Large intestine (tissue), 3 donors: ENCODE data around the gene CELSR1. TPM values are rescaled to one million over a fixed set of nuclear protein-coding genes. Genes with fewer than 3 reads are reported as not detected.
"Not testable (repeated sequence)": the region's sequence is repeated elsewhere in the genome, so short reads cannot be mapped to it uniquely, and the experiment has no call there.

Experiments
- DNase-seq, 2 donors: peaks; one replicate each; pipeline versions ENCODE4 v3.0.0 to v3.0.0-alpha.2; 2013
- H3K27ac ChIP-seq: one replicate; pipeline ENCODE4 v1.5.1; 2013; ENCODE audit warnings: low read length
- H3K27me3 ChIP-seq: 2 replicates; pipeline ENCODE4 v1.6.1; 2013; ENCODE audit warnings: low read length; ENCODE audit not compliant: control insufficient read depth, insufficient read depth
- H3K36me3 ChIP-seq: 2 replicates; pipeline ENCODE4 v1.6.1; 2013; ENCODE audit warnings: low read length; ENCODE audit not compliant: control insufficient read depth, insufficient read depth
- H3K4me1 ChIP-seq: one replicate; pipeline ENCODE4 v1.6.1; 2013; ENCODE audit warnings: low read length; ENCODE audit not compliant: control insufficient read depth, insufficient read depth
- H3K4me3 ChIP-seq: one replicate; pipeline ENCODE4 v1.5.1; 2013; ENCODE audit warnings: low read length
- H3K9me3 ChIP-seq: one replicate; pipeline ENCODE4 v1.6.1; 2013; ENCODE audit warnings: mild to moderate bottlenecking, low read depth, low read length, moderate library complexity; ENCODE audit not compliant: control insufficient read depth
- WGBS: methylation state at CpG from one replicate; pipeline ENCODE4 v1.1.5; 2013; ENCODE audit warnings: low lambda C conversion rate; ENCODE audit not compliant: insufficient coverage; 5-methylcytosine and 5-hydroxymethylcytosine counted together
- polyA plus RNA-seq: library from polyadenylated mRNA; unstranded; fragments of 120-200 nt; gene quantifications from one replicate; pipeline ENCODE4 v1.2.1, GENCODE V29; 2013

CELSR1 gene
- polyA plus RNA-seq, 1 donor: 5.9 TPM

DNA sequence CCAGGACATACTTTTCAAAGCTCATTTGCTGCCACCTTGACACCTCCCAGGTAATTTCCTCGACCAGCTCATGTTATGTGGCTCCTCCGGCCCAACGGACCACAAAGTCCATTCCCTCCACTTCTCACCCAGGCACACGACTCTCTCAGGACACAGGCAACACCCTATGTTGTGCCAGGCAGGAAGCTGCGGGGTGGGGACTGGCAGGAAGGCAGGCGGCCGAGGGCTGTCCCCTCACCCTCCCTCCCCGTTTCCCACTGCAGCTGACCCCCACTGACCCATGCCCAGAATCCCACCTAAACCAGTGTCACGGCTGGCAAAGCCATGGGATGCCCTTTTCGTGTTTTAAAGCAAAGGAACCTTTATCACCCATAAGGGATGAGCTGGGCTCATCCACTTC lies 20.8 kb downstream of the CELSR1 start:
- Histone ChIP-seq H3K27me3 (peaks cover 2% of the 10 kb centered on the region), H3K4me1 (no peaks in the 10 kb centered on the region), H3K9me3 (no peaks in the 10 kb centered on the region), H3K4me3 (no peak overlapping the region), H3K27ac (no peak overlapping the region), H3K36me3 (no peaks in the 10 kb centered on the region)
- no CpG with 5 or more reads among the region's 10 CpGs for WGBS
- no peak for DNase-seq

DNA sequence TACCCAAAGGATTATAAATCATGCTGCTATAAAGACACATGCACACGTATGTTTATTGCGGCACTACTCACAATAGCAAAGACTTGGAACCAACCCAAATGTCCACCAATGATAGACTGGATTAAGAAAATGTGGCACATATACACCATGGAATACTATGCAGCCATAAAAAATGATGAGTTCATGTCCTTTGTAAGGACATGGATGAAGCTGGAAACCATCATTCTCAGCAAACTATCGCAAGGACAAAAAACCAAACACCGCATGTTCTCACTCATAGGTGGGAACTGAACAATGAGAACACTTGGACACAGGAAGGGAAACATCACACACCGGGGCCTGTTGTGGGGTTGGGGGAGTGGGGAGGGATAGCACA lies 21.3 kb downstream of the CELSR1 start:
- H3K27me3 ChIP-seq, H3K4me3 ChIP-seq, H3K36me3 ChIP-seq, H3K4me1 ChIP-seq, H3K9me3 ChIP-seq, DNase-seq, H3K27ac ChIP-seq: not testable (repeated sequence)
- WGBS: no CpG with 5 or more reads among the region's 5 CpGs

DNA sequence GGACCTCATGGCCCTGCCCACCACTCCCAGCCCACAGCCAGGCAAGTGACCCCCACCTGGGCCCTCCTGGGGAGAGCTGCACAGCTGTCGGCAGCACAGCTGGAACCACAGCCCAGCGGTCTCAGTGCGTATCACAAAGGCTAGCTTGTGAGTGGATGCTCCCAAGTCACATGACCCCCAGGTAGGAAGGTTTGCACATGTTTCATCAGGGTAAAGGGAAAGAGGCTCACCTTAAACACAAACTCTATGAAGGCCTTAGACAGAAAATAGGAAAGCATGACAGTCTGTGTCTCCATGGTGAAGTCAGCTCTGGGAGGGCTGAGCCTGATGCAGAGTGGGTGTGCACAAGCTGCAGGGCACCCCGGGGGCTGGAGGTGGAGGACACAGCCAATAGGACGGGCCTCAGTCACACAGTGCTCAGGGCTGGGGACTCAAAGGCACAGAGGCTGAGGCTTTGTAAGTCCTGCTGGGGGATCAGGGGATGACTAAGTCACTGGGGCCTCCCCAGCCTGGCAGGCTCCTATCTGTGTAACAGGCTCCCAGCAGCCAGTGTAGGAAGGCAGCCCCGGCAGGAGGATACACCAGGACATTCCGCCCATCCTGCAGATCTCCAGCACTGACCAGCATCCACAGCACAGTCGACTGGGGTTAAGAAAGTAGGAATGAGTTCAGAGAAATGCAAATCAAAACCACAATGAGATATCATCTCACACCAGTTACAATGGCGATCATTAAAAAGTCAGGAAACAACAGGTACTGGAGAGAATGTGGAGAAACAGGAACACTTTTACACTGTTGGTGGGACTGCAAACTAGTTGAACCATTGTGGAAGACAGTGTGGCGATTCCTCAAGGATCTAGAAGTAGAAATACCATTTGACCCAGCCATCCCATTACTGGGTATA lies 22.0 kb downstream of the CELSR1 start:
- Histone ChIP-seq H3K27me3 (peaks cover 2% of the 10 kb centered on the region), H3K36me3 (no peaks in the 10 kb centered on the region), H3K4me1 (peaks cover under 1% of the 10 kb centered on the region), H3K4me3 (no peak overlapping the region), H3K27ac (no peak overlapping the region), H3K9me3 (no peaks in the 10 kb centered on the region)
- no CpG with 5 or more reads among the region's 10 CpGs for WGBS
- DNase-seq: no peak

DNA sequence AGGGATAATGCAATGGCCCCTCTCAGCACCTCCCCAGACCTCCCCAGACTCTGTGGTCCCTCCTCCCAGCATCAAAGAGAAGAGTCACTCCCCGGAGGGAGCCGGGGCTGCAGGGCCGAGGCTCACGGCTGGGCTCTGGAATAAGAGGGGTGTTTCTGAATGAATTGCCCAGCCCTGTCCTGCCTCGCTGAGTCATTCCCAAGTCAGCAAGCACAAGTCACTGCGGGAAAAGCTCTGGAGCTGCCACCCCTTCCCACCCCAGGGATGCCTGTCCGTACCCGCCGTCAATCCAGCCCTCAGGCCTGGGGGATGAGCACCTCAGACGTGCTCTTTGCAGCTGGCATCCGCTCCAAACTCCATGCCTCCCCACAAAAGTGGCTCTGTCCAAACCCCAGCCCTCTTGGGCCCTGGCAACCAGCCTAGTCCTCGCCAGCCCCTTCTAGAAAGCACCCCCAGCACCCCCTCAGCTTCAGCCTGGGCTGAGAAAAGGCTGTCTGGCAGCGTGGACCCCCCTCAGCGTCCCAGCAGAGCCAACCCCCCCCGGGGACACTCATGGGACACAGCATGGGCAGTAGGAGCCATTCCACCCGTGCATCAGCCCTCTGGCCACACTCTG lies 22.7 kb downstream of the CELSR1 start:
- H3K9me3 ChIP-seq: no peaks in the 10 kb centered on the region
- peaks cover 5% of the 10 kb centered on the region for H3K4me1 ChIP-seq
- WGBS: no CpG with 5 or more reads among the region's 16 CpGs
- DNase-seq: no peak
- no peak overlapping the region for H3K27ac ChIP-seq
- H3K36me3 ChIP-seq: no peaks in the 10 kb centered on the region
- H3K4me3 ChIP-seq: no peak overlapping the region
- H3K27me3 ChIP-seq: peaks cover 2% of the 10 kb centered on the region

DNA sequence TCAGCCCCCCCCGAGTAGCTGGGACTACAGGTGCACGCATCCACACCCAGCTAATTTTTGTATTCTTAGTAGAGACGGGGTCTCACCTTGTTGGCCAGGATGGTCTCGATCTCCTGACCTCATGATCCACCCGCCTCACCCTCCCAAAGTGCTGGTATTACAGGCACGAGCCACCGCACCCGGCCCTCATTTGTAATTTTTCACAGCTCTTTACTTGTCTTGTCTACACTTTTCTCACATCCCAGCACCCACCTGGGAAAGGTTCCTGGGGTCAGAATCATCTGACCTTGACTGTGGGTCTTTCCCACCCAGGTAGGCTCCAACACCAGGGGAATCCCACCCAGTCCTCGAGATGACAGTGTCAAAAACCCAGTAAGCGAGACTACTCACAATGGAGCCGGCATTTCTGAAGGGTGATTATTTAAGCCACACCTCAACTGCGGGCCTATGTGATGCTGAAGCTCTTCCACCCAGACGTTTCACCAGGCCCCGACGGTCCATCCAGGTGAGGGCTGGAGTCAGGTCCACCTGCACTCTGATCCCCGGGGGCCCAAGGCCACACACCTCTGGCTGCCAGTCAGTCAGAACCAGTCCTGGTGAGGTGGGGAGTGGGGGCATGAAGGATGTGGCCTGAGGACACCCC lies 23.4 kb downstream of the CELSR1 start:
- no peak overlapping the region for H3K4me3 ChIP-seq
- WGBS: no CpG with 5 or more reads among the region's 16 CpGs
- H3K9me3 ChIP-seq: no peaks in the 10 kb centered on the region
- no peaks in the 10 kb centered on the region for H3K36me3 ChIP-seq
- no peak overlapping the region for H3K27ac ChIP-seq
- no peak for DNase-seq
- H3K27me3 ChIP-seq: peaks cover 2% of the 10 kb centered on the region
- H3K4me1 ChIP-seq: peaks cover 5% of the 10 kb centered on the region

DNA sequence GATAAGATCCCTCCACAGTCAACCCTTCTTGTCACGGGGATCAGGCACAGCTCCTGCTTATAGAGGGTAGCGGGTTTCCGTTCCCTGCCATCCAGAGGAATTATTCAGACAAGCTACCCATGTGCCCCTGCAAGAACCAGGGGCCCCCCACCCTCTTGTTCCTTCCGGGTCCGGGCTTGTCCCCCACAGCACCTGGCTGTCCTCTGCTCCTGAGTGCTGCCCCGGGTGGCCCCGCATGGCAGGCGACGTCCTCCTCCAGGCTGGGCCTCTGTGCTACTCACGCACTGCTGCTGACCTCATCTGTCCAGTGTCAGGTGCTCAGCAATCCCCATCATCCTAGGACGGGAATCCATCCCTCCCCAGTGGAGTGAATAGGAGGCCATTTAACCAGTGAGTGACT lies 24.7 kb downstream of the CELSR1 start:
- H3K27me3 ChIP-seq: no peaks in the 10 kb centered on the region
- H3K9me3 ChIP-seq: no peaks in the 10 kb centered on the region
- no CpG with 5 or more reads among the region's 11 CpGs for WGBS
- no peak for DNase-seq
- no peaks in the 10 kb centered on the region for H3K36me3 ChIP-seq
- no peak overlapping the region for H3K4me3 ChIP-seq
- peaks cover 8% of the 10 kb centered on the region for H3K4me1 ChIP-seq
- no peak overlapping the region for H3K27ac ChIP-seq

DNA sequence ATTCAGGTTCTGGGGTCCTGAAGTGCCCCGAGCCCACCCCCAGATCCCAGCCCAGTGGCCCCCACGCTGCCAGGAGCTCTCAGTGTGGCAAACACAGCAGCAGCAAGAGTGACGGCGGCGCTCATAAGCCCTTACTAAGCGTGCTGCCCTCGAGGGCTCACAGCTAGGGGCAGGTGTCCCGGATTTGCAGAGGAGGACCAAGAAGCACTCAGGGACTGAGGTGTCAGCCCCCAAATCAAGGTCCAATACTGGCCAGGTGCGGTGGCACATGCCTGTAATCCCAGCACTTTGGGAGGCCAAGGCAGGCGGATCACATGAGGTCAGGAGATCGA lies 25.4 kb downstream of the CELSR1 start:
- H3K27ac ChIP-seq: no peak overlapping the region
- WGBS: no CpG with 5 or more reads among the region's 11 CpGs
- no peaks in the 10 kb centered on the region for H3K9me3 ChIP-seq
- H3K4me3 ChIP-seq: no peak overlapping the region
- no peak for DNase-seq
- no peaks in the 10 kb centered on the region for H3K27me3 ChIP-seq
- no peaks in the 10 kb centered on the region for H3K36me3 ChIP-seq
- H3K4me1 ChIP-seq: peaks cover 15% of the 10 kb centered on the region

DNA sequence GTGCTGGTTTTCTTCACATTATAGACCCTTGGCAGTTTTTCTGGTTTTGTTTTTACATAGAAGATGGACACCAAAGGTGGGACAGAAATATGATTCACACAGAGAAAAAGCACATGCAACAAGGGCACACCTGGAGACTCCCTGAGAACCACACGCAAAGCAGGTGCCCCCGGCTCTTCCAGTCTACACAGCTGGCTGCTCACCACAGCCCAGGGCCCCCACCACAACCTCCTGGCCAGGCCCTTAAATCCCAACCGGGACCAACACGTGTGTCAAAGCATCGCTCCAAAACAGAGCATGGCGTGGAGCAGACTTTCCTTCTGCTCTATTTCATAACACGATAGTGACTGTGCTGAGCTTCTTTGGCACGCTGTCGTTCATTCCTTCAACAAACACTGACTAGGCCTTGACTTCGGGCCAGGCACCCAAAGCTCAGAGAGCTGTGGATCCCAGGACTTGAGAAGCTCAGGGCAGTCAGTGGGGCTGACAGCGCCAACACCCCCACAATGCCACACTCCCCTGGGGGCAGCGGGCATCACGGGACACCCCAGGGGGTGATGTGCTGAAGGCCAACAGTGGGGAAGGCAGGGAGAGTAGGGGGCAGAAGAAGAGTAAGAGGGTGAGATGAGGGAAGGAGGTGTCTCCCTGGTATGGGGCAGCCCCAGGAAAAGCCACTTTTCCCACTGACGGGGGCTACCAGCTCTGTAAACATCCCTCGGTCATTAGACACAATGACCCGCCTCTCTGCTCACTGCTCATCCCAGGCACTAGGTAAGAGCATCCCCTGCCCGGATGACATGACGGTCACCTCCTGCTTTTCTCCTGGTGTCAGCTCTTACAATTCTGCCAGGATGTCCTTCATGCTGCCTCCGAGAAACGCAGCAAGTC lies 26.0 kb downstream of the CELSR1 start:
- Histone ChIP-seq H3K27me3 (no peaks in the 10 kb centered on the region), H3K4me1 (peaks cover 15% of the 10 kb centered on the region), H3K27ac (no peak overlapping the region), H3K4me3 (no peak overlapping the region), H3K9me3 (no peaks in the 10 kb centered on the region), H3K36me3 (no peaks in the 10 kb centered on the region)
- WGBS: 60% methylated on average over 1 of the region's 20 CpGs
- DNase-seq: no peak

DNA sequence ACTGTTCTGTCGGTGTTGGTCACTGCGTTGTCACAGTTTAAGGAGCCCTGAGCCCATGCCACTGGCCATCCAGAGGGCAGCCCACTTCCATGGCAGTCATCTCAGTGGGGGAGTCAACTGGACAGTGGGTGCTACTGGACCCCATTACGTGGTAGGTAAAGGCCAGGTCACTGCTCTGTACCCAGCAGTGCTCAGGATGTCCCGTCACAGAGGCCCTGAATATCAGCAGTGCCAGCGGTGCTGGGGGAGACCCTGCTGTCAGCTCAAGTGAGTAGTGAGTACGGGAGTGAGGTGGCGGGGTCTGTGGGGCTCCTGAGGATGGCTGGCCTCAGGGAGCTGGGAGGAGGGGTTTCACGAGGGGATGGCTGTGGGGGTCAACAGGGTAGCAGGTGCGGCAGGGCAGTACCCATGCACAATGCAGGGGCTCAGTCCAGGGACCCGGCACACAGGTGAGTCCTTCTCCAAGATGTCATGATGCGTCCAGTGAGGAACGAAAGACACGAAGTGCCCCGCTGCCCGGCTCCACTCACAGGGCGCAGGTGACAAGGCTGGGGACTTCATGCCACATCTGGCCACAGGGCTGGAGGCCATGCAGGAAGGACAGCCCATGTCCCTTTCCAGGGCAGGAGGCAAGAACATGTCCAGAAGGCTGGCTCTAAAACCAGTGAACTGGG lies 27.9 kb downstream of the CELSR1 start:
- no CpG with 5 or more reads among the region's 16 CpGs for WGBS
- no peak overlapping the region for H3K27ac ChIP-seq
- H3K27me3 ChIP-seq: no peaks in the 10 kb centered on the region
- H3K4me3 ChIP-seq: no peak overlapping the region
- no peaks in the 10 kb centered on the region for H3K9me3 ChIP-seq
- peaks cover 15% of the 10 kb centered on the region for H3K4me1 ChIP-seq
- no peak for DNase-seq
- H3K36me3 ChIP-seq: no peaks in the 10 kb centered on the region
